Gastrocnemius medialis (tissue), 4 donors: ENCODE data around the gene PTPRN2. TPM values are rescaled to one million over a fixed set of nuclear protein-coding genes. Genes with fewer than 3 reads are reported as not detected.

ENCODE experiments used
- ATAC-seq, 2 donors: fragments of 150-250 bp; one replicate each; pipeline ENCODE4 v1.9.1; 2016
- DNase-seq, 2 donors: peaks; one replicate each; pipeline ENCODE4 v3.0.0-alpha.2; 2019
- H3K27ac ChIP-seq, 4 donors: fragments of 200-600 bp; sonication (generic); 1 replicate in 1 of 4; 2 replicates in 3 of 4; pipeline ENCODE4 v1.5.1; 2016 to 2018; ENCODE audit warnings: mild to moderate bottlenecking in 2 of 4, moderate library complexity in 1 of 4
- H3K27me3 ChIP-seq, 3 donors: fragments of 200-600 bp; sonication (generic) in 2 of 3; 1 replicate in 1 of 3; 2 replicates in 2 of 3; pipeline versions ENCODE4 v1.5.1 to v1.6.0; 2016 to 2019; ENCODE audit warnings: mild to moderate bottlenecking in 1 of 3, moderate library complexity in 1 of 3
- H3K36me3 ChIP-seq, 2 donors: fragments of 200-600 bp; sonication (generic) in 1 of 2; one replicate each; pipeline ENCODE4 v1.5.1; 2017 to 2018
- H3K4me1 ChIP-seq, 2 donors: fragments of 200-600 bp; sonication (generic) in 1 of 2; one replicate each; pipeline ENCODE4 v1.5.1; 2016 to 2017; ENCODE audit warnings: mild to moderate bottlenecking in 2 of 2
- H3K4me3 ChIP-seq, 4 donors: fragments of 200-600 bp; sonication (generic) in 3 of 4; 1 replicate in 1 of 4; 2 replicates in 3 of 4; pipeline ENCODE4 v1.5.1; 2016 to 2019; ENCODE audit warnings: mild to moderate bottlenecking in 2 of 4
- H3K9me3 ChIP-seq, 3 donors: fragments of 200-600 bp; sonication (generic) in 2 of 3; 1 replicate in 1 of 3; 2 replicates in 2 of 3; pipeline ENCODE4 v1.5.1; 2016 to 2019
- POLR2A ChIP-seq, 2 donors: fragments of 450-650 bp; IDR thresholded peaks; one replicate each; pipeline ENCODE4 v1.6.1; 2017; ENCODE audit warnings: antibody characterized with exemption in 2 of 2, mild to moderate bottlenecking in 2 of 2, moderate library complexity in 2 of 2
- in situ Hi-C, 4 donors: fragments of 200-750 bp; cut with MboI; loops; one replicate each; pipeline versions ENCODE4 v1.15.0 to v1.8.0; 2017; ENCODE audit warnings: low sequenced_read_pairs in 4 of 4
- intact Hi-C: fragments of 100-400 bp; cut with DNase I; formaldehyde crosslinking; loops from one replicate; pipeline ENCODE4 v1.15.1; 2023; ENCODE audit warnings: low total_unique reads
- total RNA-seq, 4 donors: library from RNA; depleted of rRNA; stranded (reverse); fragments of >200 nt; gene quantifications; one replicate each; pipeline versions ENCODE4 v1.1.0 to v1.2.3, GENCODE V29; 2016
- TF ChIP-seq, protein P1 (sequence below), 5 experiments: fragments of 450-650 bp in 3 of 5; fragments of 200-600 bp in 2 of 5; sonication (generic) in 2 of 5; IDR thresholded peaks in 4 of 5; conservative IDR thresholded peaks in 1 of 5; 1 replicate in 4 of 5; 2 replicates in 1 of 5; pipeline ENCODE4 v1.5.1; 2016 to 2019; ENCODE audit warnings: antibody characterized with exemption in 5 of 5, mild to moderate bottlenecking in 3 of 5, moderate library complexity in 3 of 5

Gene PTPRN2
- total RNA-seq, 4 donors from 2014 or later = 0.66 to 0.85 (median 0.81) TPM

DNA sequence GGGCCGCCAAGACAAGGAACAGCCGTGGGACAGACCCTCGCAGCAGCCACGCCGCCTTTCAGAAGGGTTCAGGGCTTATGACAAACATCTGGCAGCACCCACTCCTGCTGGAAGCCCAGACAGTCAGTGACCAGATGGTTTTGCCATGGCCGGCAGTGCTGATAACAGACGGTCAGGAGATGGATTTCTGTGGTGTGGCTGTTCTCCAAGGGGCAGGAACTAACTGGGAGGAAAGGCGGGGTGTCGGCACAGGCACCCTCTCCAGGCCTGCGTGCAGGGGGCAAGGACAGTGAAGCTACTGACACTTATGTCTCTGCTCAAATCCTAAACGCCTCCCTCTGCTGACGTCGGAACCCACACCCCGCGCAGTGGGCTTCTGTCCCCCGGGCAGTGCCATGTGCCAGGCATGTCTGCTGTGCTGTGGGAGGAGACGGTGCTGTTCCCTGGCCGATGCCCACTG lies 834.8 kb downstream of the PTPRN2 start:
- H3K36me3 ChIP-seq = no peaks in the 10 kb centered on the region
- no peaks in the 10 kb centered on the region for H3K4me1 ChIP-seq
- no peaks in the 10 kb centered on the region for H3K27me3 ChIP-seq
- TF ChIP-seq, protein P1, sequence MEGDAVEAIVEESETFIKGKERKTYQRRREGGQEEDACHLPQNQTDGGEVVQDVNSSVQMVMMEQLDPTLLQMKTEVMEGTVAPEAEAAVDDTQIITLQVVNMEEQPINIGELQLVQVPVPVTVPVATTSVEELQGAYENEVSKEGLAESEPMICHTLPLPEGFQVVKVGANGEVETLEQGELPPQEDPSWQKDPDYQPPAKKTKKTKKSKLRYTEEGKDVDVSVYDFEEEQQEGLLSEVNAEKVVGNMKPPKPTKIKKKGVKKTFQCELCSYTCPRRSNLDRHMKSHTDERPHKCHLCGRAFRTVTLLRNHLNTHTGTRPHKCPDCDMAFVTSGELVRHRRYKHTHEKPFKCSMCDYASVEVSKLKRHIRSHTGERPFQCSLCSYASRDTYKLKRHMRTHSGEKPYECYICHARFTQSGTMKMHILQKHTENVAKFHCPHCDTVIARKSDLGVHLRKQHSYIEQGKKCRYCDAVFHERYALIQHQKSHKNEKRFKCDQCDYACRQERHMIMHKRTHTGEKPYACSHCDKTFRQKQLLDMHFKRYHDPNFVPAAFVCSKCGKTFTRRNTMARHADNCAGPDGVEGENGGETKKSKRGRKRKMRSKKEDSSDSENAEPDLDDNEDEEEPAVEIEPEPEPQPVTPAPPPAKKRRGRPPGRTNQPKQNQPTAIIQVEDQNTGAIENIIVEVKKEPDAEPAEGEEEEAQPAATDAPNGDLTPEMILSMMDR (IDR thresholded peaks at IDR 0.05 in 4 of 5, conservative IDR thresholded peaks at IDR 0.05 in 1 of 5) = no peak
- TF ChIP-seq POLR2A (IDR thresholded peaks at IDR 0.05) = no peak
- H3K9me3 ChIP-seq = no peaks in the 10 kb centered on the region
- intact Hi-C loops = no loop called here
- ATAC-seq (no peak), DNase-seq (no peak)
- H3K27ac ChIP-seq = no peak overlapping the region
- in situ Hi-C loops = no loop called here
- no peak overlapping the region for H3K4me3 ChIP-seq

DNA sequence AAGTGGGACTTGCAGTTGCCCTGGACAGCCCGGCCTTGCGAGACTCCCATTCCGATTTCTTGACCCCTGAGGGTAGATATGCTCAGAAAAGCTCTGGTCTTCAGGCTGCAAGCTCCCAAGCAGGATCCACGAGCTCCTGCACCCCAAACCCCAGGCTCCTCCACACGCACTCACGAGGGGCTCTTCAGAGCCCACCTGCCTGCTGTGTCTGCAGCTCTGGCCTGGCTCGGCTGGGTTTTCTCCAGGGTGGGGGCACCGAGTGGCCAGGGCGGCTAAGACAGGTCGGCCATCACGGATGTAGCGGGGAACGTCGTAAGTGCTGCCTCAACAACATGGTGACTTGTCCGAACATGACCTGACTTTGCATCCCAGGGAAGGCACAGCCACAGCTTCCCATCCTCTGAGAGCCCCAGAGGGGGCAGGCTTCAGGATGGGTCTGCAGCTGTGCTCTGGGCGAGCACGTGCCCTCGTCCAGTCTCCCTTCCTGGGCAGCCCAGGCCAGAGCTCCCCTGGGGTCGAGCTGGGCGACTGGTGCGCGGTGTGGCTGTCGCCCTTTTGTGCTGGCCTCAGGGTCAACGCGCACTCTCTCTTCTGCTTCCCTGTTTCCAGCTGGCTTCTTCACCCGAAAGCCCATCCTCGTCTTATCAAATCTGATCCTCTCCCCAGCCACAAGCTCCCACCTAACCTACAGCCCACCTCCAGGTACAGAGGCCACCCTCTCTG lies 835.5 kb downstream of the PTPRN2 start:
- ATAC-seq (no peak), DNase-seq (no peak)
- Histone ChIP-seq H3K27ac (no peak overlapping the region), H3K4me3 (no peak overlapping the region), H3K9me3 (no peaks in the 10 kb centered on the region), H3K4me1 (no peaks in the 10 kb centered on the region), H3K36me3 (no peaks in the 10 kb centered on the region), H3K27me3 (no peaks in the 10 kb centered on the region)
- intact Hi-C loops (no loop called here), in situ Hi-C loops (no loop called here)
- TF ChIP-seq, protein P1 (IDR thresholded peaks at IDR 0.05 in 4 of 5, conservative IDR thresholded peaks at IDR 0.05 in 1 of 5) = no peak

DNA sequence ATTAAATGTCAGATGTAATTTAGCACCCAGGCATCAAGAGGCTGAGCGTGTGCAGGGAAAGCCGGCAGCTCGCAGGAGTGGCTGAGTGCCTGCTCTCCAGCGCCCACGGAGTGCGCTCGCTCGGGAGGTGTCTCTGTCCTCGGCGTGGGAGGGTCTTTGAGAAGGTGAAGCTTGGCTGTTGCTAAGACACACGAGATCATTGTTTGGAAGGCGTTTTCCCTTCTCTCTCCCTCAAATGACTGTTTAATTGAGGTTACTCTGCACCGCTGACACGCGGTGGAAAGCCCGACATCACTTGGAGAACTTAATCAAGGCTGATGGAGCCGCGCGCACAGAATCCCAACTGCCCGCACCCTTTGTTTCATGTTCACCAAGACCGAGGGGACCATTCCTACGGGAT lies 836.2 kb downstream of the PTPRN2 start:
- Histone ChIP-seq H3K9me3 (no peaks in the 10 kb centered on the region), H3K27me3 (no peaks in the 10 kb centered on the region), H3K4me1 (no peaks in the 10 kb centered on the region), H3K27ac (no peak overlapping the region), H3K4me3 (no peak overlapping the region), H3K36me3 (no peaks in the 10 kb centered on the region)
- no peak for DNase-seq
- intact Hi-C loops = no loop called here
- no peak for ATAC-seq
- TF ChIP-seq, protein P1 (IDR thresholded peaks at IDR 0.05 in 4 of 5, conservative IDR thresholded peaks at IDR 0.05 in 1 of 5) = no peak
- no peak for TF ChIP-seq POLR2A (IDR thresholded peaks at IDR 0.05)
- in situ Hi-C loops = no loop called here

DNA sequence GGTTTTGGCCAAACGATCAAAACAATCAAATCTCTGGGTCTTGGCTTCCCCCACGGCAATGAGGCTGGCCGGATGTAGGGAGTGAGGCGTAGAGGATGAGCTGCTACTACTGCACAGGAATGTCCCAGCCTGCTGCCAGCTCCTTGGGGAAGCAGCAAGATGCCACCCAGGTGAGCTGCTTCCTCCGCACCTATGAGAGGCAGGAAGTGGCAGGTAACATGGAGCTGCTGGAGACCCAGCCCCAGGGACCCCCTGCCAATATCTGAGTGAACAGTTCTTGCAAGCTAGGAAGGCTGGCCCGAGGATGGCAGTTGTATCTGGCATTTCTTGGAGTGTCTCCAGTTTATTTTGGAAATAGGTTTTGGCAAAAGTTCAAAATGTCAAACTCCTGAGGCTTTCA lies 837.3 kb downstream of the PTPRN2 start:
- H3K4me3 ChIP-seq = no peak overlapping the region
- no peak for TF ChIP-seq POLR2A (IDR thresholded peaks at IDR 0.05)
- TF ChIP-seq, protein P1 (IDR thresholded peaks at IDR 0.05 in 4 of 5, conservative IDR thresholded peaks at IDR 0.05 in 1 of 5) = no peak
- H3K36me3 ChIP-seq = no peaks in the 10 kb centered on the region
- DNase-seq (no peak), ATAC-seq (no peak)
- no peaks in the 10 kb centered on the region for H3K9me3 ChIP-seq
- H3K27ac ChIP-seq = no peak overlapping the region
- no peaks in the 10 kb centered on the region for H3K27me3 ChIP-seq
- intact Hi-C loops = no loop called here
- H3K4me1 ChIP-seq = no peaks in the 10 kb centered on the region
- in situ Hi-C loops = no loop called here
